Left renal pelvis (tissue), 4 donors: Measurements from ENCODE around the gene SS18. TPM values are rescaled to one million over a fixed set of nuclear protein-coding genes. Genes with fewer than 3 reads are reported as not detected.

Source experiments
- DNase-seq, 4 donors: peaks; one replicate each; pipeline ENCODE4 v3.0.0-alpha.2; 2013; ENCODE audit warnings: low read depth in 4 of 4, low spot score in 3 of 4
- polyA plus RNA-seq, 4 donors: library from polyadenylated mRNA; unstranded; fragments of 120-200 nt; gene quantifications; one replicate each; pipeline ENCODE4 v1.2.1, GENCODE V29; 2013; ENCODE audit not compliant: insufficient read length in 4 of 4

The SS18 gene
- polyA plus RNA-seq, 4 donors = 89.5 to 113 (median 101) TPM

- DNase-seq = no peak
These were observed 16.2 kb downstream of the SS18 start for GRCh38 chr18:26074246-26074645.

- no peak for DNase-seq
These were observed 16.7 kb downstream of the SS18 start for GRCh38 chr18:26073758-26074157.

GRCh38 chr18:26071725-26072124 lies 18.7 kb downstream of the SS18 start:
- DNase-seq = no peak

GRCh38 chr18:26071020-26071419 lies 19.4 kb downstream of the SS18 start:
- no peak for DNase-seq

- no peak for DNase-seq
These were observed 31.1 kb downstream of the SS18 start for GRCh38 chr18:26059357-26059756.

- DNase-seq = no peak
These were observed 33.1 kb downstream of the SS18 start for GRCh38 chr18:26057344-26057773.

GRCh38 chr18:26056291-26056690 lies 34.1 kb downstream of the SS18 start:
- DNase-seq = no peak

GRCh38 chr18:26052505-26052904 lies 37.9 kb downstream of the SS18 start:
- no peak for DNase-seq

- DNase-seq = no peak
These were observed 38.6 kb downstream of the SS18 start for GRCh38 chr18:26051843-26052242.

GRCh38 chr18:26046419-26047077 lies 43.9 kb downstream of the SS18 start:
- no peak for DNase-seq

- no peak for DNase-seq
These were observed 45.6 kb downstream of the SS18 start for GRCh38 chr18:26044807-26045206.

GRCh38 chr18:26040051-26040656 lies 50.3 kb downstream of the SS18 start:
- DNase-seq = no peak

GRCh38 chr18:26039203-26039602 lies 51.2 kb downstream of the SS18 start:
- no peak for DNase-seq

GRCh38 chr18:26036635-26037034 lies 53.8 kb downstream of the SS18 start:
- DNase-seq = no peak

- no peak for DNase-seq
These were observed 55.4 kb downstream of the SS18 start for GRCh38 chr18:26034850-26035497.

- DNase-seq = no peak
These were observed 67.8 kb downstream of the SS18 start for GRCh38 chr18:26022585-26022984.

GRCh38 chr18:26021061-26021754 lies 69.2 kb downstream of the SS18 start:
- no peak for DNase-seq

- DNase-seq = no peak
These were observed 72.5 kb downstream of the SS18 start for GRCh38 chr18:26017929-26018328.

- DNase-seq = no peak
These were observed 76.0 kb downstream of the SS18 start for GRCh38 chr18:26014462-26014861.

GRCh38 chr18:26008619-26009018 lies 81.8 kb downstream of the SS18 start:
- DNase-seq = no peak

GRCh38 chr18:26008096-26008495 lies 82.3 kb downstream of the SS18 start:
- no peak for DNase-seq
